ENCODE results near the gene CPNE2.
"Not testable (repeated sequence)": the region's sequence is repeated elsewhere in the genome, so short reads cannot be mapped to it uniquely, and the experiment has no call there.

GRCh38 chr16:57099965-57100364, 7.6 kb downstream of the CPNE2 start:
- not testable (repeated sequence) for TF ChIP-seq FOXP2 (optimal IDR thresholded peaks at IDR 0.05; ENCODE audit: control extremely low read depth, extremely low read length, insufficient read depth); POLR2AphosphoS5 (IDR thresholded peaks at IDR 0.05; ENCODE audit: borderline replicate concordance, low read depth, low read length)

Measured in SK-N-MC (cell line).